ENCODE data around the gene TMEM198.

TMEM198 gene

DNA sequence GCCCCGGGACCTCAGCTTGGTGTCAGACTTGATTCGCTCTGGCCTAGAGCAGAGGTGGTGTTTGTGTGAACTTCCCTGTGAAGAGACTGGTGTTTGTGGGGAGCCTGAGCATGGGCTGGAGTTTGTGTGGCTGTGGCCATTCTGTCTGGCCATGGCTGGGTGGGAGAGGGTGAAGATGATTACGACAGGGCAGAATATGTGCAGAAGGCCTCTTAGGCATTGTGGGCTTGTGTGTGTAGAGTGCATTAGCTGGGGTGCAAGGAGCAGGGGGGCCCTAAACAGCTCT, 17.0 kb downstream of the TMEM198 start:
- in situ Hi-C loops (cut with HindIII; ENCODE audit: low sequenced_read_pairs) = no loop called here

DNA sequence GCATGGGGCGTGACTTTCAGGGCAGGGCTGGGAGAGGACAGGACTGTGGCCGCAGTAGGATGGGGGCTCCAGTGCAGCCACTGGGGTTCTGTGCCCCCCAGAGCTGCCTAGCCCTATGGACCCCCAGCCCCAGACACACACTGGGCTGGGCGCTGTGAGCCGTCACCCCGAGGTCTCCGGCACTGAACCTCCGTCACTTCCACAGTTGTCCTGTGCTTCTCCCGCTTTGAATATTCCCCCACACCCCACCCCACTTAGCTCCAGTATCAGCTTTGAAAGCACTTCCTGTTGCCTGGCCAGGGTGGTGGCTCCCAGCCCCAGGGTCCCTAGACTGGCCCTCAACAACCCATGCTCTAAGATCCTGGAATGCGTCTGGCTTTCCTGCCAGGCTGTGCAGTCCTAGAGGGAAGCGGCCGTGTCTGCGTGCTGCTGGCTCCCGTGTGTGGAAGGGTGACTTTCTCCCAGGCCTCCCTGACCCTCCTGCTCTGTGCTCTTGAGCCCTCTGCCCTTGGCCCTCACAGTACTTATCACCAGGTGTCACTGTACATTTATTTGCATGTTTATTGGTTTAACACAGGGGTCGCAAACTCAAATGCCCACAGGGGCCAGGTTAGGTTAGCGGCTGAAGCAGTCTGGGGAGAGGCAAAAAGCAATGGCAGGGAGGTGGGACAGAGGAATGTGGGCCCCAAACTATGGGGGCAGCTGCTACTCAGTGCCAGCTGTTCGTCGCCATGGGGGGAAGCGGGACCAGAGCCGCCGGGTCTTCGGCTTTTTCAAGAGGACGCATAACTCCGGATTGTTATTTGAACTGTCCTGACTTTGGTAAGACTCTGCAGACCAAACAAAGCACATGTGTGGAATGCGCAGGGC, 17.6 kb downstream of the TMEM198 start:
- in situ Hi-C loops (cut with HindIII; ENCODE audit: low sequenced_read_pairs) = no loop called here

DNA sequence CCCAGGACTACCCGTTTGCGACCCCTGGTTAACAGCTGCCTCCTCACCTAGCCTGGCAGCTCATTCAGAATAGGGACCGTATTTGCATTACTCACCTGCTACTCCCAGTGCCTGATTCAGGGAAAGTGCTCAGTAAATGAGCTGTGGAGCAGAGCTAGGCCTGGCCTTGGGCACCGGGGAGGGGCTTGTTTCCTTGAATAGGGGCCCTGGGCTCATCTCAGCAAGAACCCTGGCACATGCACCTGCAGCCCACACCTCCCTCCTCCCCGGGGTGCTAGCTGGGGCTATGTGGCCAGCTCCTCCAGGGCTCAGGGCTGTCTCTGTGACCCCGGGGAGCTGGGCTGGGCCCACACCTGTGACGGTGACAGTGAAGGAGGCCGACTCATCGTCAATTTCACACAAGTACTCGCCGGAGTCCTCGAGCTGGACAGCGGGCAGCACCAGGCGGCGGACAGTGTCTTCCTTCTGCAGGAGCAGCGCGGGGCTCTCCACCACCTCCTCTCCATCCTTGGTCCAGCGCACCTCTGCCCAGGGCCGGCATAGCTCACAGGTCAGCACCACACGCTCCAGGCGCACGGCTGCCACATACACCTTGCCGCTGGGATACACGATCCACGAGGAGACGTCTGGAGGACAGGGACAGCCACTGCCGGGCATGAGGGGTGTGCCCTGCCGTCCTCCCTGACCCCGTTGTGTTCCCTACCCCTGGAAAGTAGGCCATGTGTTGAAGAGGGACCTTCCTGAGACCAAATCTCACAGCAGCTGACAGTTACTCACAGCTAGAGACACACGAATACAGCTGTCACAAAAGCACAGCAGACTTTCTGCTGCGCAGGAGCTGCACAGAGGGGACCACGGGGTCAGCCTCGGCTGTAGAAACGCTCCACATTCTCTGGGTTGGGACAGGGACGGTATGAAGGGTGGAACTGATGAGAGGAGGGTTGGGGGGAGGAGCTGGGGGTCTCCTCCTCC, 18.5 kb downstream of the TMEM198 start:
- in situ Hi-C loops (cut with HindIII; ENCODE audit: low sequenced_read_pairs) = no loop called here

DNA sequence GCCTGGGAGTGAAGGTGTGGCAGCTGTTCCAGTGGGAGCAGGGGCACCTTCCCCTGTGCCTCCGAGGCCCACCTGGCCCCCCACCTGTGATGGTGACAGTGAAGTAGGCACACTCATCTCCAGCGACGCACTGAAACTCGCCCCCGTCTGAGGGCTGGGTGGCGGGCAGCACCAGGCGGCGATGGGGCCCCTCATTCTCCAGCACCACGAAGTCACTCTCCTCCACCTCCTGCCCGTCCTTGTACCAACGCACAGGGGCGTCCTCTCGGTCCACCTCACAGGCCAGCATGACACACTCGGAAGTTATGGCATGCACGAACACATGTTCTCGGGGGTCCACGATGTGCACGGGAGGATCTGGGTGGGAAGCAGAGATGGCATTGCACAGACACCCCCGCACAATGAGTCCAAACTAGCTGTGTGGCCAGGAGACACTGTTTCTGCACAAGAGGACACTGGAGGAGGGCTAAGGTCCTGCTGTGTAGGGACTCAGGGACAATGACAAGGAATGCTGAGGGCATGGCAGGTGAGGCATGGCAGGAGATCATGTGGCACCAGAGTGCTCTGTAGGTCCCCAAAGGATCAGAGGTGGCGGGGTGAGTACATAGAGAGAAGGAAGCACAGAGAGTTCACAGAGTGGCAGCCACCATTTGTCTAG, 19.6 kb downstream of the TMEM198 start:
- in situ Hi-C loops (cut with HindIII; ENCODE audit: low sequenced_read_pairs) = no loop called here

DNA sequence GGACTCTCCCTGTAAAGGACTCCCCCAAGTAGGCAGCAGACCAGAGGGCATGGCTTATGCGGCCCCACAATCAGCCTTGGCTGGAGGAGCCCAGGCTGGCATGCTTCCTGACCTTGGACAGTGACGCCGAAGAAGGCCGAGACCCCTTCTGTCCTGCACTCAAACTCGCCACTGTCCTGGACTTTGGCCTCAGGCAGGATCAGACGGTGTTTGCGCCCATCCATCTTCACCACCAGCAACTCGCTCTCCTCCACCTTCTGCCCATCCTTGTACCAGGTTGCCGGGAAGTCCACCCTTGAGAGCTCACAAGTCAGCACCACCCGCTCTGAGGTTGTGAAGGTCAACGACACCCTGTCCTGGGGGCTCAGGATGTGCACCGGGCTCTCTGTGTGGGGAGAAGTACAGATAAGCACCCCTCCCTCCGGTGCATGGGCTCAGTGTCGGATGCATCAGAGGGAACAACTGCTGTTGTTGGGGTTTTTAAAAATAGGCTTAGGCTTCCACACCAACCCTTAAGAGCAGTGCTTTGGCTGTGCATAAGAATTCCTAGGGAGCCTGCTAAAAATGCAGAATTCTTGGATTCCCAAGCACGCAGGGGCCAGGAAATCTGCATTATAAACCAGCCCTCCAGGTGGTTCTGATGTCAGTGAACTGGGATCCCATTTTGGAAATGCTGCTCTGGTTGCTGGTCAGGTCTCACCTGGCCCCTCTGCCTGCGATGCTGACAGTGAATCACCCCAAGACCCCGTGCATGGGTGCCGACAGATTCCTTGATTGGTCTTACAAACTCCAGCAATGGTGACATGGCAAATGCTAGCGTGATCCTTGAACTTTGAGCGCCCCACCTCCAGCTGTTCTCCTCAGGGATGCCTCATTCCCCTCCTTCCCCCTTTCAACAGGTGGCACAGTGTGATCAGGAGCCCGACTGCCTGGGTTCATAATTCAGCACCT, 21.6 kb downstream of the TMEM198 start:
- in situ Hi-C loops (cut with HindIII; ENCODE audit: low sequenced_read_pairs) = no loop called here

DNA sequence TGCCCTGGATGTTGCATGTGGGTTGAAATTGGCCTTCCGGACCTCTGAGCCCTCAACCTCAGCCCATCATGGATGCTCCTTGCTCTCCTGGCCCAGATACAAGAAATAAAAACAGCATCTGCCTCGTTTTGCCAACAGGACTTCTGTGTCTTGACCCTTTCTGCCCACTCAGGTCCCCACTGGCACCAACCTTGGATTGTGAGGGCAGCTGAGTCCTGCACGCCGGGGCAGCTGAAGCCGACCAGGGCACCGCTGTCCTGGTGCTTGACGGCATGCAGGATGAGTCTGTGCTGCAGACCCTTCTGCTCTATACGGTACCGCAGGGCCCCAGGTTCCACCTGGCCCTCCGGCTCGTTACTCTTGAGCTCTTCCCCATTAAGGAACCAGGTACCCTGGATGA, 22.8 kb downstream of the TMEM198 start:
- in situ Hi-C loops (cut with HindIII; ENCODE audit: low sequenced_read_pairs) = no loop called here

GRCh38 chr2:219567131-219567530, 23.3 kb downstream of the TMEM198 start:
- in situ Hi-C loops (cut with HindIII; ENCODE audit: low sequenced_read_pairs) = no loop called here

GRCh38 chr2:219567791-219568361, 24.0 kb downstream of the TMEM198 start:
- in situ Hi-C loops (cut with HindIII; ENCODE audit: low sequenced_read_pairs) = no loop called here

DNA sequence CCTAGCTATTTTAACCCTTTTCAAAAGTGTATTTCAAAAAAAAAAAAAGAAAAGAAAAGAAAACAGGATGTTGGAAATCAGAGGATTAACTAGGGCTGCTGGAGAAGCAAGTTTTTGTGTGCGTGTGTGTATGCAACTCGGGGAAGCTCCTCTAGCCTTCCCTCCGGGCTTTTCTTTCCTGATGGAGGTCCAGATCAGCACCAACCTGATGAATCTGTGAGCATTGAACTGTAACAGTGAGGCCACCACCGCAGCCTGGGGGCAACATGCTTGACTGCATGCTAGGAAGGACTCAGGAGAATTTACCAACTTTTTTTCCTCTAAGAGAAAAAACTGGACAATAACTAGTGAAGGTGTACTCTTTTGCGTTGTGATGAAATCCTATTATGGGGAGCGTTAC, 25.2 kb downstream of the TMEM198 start:
- in situ Hi-C loops (cut with HindIII; ENCODE audit: low sequenced_read_pairs) = no loop called here

DNA sequence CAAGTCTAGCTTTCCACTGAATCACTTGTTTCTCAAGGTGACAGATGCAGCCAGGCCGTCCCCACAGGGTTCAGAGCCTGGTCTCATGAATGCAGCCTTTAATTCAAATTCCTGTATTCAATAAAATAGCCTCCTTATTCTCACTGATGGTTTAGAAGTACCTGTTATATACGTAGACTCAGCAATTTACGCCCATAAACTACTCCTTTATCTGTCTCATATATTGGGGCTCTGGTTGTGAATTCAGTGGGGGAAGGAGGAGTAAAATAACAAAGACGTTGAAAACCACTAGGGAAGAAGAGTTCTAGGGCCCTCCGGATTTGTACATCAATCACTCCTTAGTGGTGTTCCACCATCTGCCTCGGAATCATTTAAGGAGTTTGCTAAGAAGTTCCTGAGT, 25.8 kb downstream of the TMEM198 start:
- in situ Hi-C loops (cut with HindIII; ENCODE audit: low sequenced_read_pairs) = no loop called here

- in situ Hi-C loops (cut with HindIII; ENCODE audit: low sequenced_read_pairs) = no loop called here
Measured at GRCh38 chr2:219570194-219570923, 26.5 kb downstream of the TMEM198 start.

DNA sequence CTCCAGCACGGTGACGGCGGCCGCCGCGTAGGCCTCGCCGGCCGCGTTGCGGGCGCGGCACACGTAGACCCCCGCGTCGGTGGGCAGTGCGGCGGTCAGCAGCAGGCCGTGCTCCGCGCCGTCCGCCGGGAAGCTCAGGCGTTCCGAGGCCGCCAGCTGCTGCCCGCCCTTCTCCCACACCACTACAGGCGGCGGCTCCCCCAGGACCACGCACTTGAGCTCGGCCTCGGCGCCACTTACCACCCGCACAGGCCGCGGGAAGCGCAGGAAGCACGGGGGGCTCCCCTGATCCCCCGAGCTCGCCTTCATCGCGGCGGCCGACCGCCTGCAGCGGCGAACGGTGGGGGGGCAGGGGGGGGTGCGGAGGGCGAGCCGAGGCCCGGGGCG, 27.1 kb downstream of the TMEM198 start:
- in situ Hi-C loops (cut with HindIII; ENCODE audit: low sequenced_read_pairs) = no loop called here

DNA sequence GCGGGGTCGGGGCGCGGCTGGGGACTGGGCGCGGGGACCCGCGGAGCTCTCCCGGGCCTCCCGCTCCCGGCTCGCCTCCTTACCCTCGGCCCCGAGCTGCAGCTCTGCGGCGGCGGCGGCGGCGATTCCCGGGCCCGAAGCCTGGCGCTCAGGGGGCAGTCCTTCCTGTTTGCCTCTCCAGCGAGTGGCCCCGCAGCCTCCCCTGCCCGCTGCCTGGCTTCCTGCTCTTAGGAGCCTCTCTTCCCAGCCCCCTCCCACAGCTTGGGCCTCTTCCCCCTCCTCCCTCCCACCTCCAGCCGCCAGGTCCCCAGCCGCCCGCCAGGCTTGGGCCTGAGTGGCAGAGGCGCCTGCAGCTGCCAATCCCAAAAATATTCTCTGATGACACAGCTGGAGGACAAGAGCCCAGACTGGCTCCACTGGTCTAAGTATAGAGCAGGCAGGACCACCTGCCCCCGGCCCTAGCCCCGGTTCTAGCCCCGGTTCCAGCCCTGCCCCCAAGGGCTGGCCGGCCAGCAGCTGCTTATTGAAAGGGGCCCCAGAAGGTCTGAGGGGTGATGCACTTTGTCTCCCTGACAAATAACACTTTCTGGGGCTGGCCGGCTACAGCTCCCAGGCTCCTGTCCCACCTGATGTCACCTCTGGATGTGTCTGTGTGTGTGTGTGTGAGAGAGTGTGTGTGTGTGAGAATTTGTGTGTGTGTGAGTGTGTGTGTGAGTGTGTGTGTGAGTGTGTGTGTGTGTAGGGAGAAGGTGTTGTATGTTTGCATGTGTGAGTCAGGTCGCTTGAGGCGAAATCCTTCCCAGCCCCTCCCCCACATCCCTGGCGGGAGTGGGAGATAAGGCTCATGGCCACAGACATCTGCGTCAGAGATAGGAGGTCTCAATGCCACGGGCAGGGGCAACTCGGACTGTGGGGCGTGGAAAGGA, 27.7 kb downstream of the TMEM198 start, which contains the start of gene OBSL1:
Gene OBSL1 (minus strand): TSS at position 229 of the 926 bp plus-strand sequence. CDS start 307 bp downstream, outside the sequence.
- in situ Hi-C loops (cut with HindIII; ENCODE audit: low sequenced_read_pairs) = no loop called here

- in situ Hi-C loops (cut with HindIII; ENCODE audit: low sequenced_read_pairs) = no loop called here
Measured at GRCh38 chr2:219572237-219573001, 28.6 kb downstream of the TMEM198 start, which contains the start of gene INHA. Gene INHA (plus strand): TSS chr2:219572310. CDS start chr2:219572375, 65 bp downstream.

DNA sequence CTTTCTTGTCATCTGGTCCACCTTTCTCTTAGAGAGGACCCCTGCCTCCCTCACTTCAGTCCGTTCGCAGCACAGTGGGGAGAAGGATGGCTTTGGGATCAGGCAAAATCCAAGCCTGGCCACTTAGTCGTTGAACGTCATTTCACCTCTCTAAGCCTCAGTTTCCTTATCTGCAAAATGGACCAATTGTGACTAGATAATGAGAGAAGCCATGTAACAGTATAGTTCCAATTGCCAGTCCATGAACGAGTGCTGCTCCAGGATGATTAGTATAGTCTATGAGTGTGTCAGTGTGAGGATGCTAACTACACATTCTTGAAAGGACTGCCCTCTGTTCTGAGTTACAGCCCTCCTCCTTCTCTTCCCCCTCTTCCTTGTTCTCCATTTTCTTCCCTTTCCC, 29.3 kb downstream of the TMEM198 start:
- in situ Hi-C loops (cut with HindIII; ENCODE audit: low sequenced_read_pairs) = no loop called here

- in situ Hi-C loops (cut with HindIII; ENCODE audit: low sequenced_read_pairs) = loop anchor here (5.0 kb wide), 1 partner anchor 83 kb away; no protein-coding TSS in a partner anchor
Measured at GRCh38 chr2:219574484-219575311, 30.9 kb downstream of the TMEM198 start.
